ENCODE measurements around the gene CDK7. TPM values are rescaled to one million over a fixed set of nuclear protein-coding genes. Genes with fewer than 3 reads are reported as not detected.

CDK7 gene
- total and polyA plus RNA-seq, 11 donors, result 9.6 to 23.1 (median 14.5) TPM

DNA sequence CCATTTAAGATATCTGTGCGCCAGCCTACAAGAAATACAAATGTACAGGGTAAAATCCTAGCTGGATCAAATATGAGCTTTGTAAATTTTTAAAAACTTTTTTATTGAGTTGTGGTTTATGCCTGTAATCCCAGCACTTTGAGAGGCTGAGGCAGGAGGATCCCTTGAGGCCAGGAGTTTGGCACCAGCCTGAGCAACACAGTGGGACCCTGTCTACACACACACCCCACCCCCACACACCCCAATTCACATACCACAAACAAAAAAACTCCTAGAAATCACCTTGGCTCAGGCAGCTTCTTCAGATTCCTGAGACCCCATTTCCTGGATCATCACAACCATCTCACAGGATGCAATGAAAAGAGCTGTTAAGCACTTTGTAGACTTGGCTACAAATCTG is 46.4 kb downstream of the CDK7 start:
- ATAC-seq (no peak), DNase-seq (no peak)
- Histone ChIP-seq H3K36me3 (peaks cover 0 to 95% (median 59%) of the 10 kb centered on the region in 9 donors), H3K27me3 (no peaks in the 10 kb centered on the region), H3K4me3 (no peak overlapping the region), H3K27ac (no peak overlapping the region), H3K4me1 (peaks cover 0 to 3% (median 0%) of the 10 kb centered on the region in 12 donors), H3K9me3 (no peaks in the 10 kb centered on the region)
- TF ChIP-seq, protein P1, sequence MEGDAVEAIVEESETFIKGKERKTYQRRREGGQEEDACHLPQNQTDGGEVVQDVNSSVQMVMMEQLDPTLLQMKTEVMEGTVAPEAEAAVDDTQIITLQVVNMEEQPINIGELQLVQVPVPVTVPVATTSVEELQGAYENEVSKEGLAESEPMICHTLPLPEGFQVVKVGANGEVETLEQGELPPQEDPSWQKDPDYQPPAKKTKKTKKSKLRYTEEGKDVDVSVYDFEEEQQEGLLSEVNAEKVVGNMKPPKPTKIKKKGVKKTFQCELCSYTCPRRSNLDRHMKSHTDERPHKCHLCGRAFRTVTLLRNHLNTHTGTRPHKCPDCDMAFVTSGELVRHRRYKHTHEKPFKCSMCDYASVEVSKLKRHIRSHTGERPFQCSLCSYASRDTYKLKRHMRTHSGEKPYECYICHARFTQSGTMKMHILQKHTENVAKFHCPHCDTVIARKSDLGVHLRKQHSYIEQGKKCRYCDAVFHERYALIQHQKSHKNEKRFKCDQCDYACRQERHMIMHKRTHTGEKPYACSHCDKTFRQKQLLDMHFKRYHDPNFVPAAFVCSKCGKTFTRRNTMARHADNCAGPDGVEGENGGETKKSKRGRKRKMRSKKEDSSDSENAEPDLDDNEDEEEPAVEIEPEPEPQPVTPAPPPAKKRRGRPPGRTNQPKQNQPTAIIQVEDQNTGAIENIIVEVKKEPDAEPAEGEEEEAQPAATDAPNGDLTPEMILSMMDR (IDR thresholded peaks at IDR 0.05), result no peak
- TF ChIP-seq POLR2A (IDR thresholded peaks at IDR 0.05), result no peak
- WGBS, 4 donors, result 93 to 100% (median 98%) methylated on average over 1 of the region's 1 CpG
- intact Hi-C loops (cut with DNase I), result no loop called here

- H3K27ac ChIP-seq, result no peak overlapping the region
- TF ChIP-seq POLR2A (IDR thresholded peaks at IDR 0.05), result no peak
- TF ChIP-seq, protein P1 (IDR thresholded peaks at IDR 0.05), result no peak
- intact Hi-C loops (cut with DNase I), result no loop called here
- WGBS, 4 donors, result 92 to 97% (median 94%) methylated on average over 2 of the region's 2 CpGs
- no peaks in the 10 kb centered on the region for H3K27me3 ChIP-seq
- peaks cover 0 to 3% (median 0%) of the 10 kb centered on the region in 12 donors for H3K4me1 ChIP-seq
- H3K9me3 ChIP-seq, result no peaks in the 10 kb centered on the region
- DNase-seq, result no peak
- H3K36me3 ChIP-seq, result peaks cover 0 to 72% (median 38%) of the 10 kb centered on the region in 9 donors
- no peak for ATAC-seq
- H3K4me3 ChIP-seq, result no peak overlapping the region
Observed at GRCh38 chr5:69284203-69284602, 49.5 kb downstream of the CDK7 start.

GRCh38 chr5:69285448-69286116 is 50.9 kb downstream of the CDK7 start:
- no peak for DNase-seq
- 77 to 79% (median 78%) methylated on average over 5 of the region's 5 CpGs for WGBS, 4 donors
- intact Hi-C loops (cut with DNase I), result no loop called here
- H3K36me3 ChIP-seq, result peaks cover 0 to 62% (median 25%) of the 10 kb centered on the region in 9 donors
- no peak overlapping the region for H3K4me3 ChIP-seq
- no peaks in the 10 kb centered on the region for H3K4me1 ChIP-seq
- no peak overlapping the region for H3K27ac ChIP-seq
- no peak for ATAC-seq
- TF ChIP-seq, protein P1 (IDR thresholded peaks at IDR 0.05), result no peak
- TF ChIP-seq POLR2A (IDR thresholded peaks at IDR 0.05), result no peak
- H3K9me3 ChIP-seq, result no peaks in the 10 kb centered on the region
- no peaks in the 10 kb centered on the region for H3K27me3 ChIP-seq

DNA sequence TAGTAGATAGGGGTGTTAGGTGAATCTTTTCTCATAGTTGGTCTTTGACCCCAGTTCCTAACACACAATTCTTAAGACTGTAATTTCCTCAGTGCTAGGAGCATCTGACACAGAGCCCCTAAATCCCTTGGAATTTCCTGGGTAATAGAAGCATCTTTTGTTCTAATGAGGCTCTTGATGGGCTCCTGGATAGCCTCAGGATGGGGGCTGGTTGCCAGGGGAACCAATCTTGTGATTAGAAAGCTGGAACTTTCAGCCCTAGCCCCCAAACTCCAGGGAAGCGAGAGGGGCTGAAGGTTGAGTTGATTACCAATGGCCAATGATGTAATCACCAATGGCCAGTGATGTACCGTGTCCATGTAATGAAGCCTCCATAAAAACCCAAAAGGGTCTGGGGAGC is 53.4 kb downstream of the CDK7 start:
- peaks cover 0 to 58% (median 5%) of the 10 kb centered on the region in 9 donors for H3K36me3 ChIP-seq
- H3K4me3 ChIP-seq, result no peak overlapping the region
- WGBS, 4 donors, result 56 to 75% (median 71%) methylated on average over 2 of the region's 2 CpGs
- no peak for DNase-seq
- intact Hi-C loops (cut with DNase I), result no loop called here
- no peaks in the 10 kb centered on the region for H3K4me1 ChIP-seq
- no peaks in the 10 kb centered on the region for H3K27me3 ChIP-seq
- no peaks in the 10 kb centered on the region for H3K9me3 ChIP-seq
- no peak overlapping the region for H3K27ac ChIP-seq
- ATAC-seq, result no peak
- TF ChIP-seq POLR2A (IDR thresholded peaks at IDR 0.05), result no peak
- TF ChIP-seq, protein P1 (IDR thresholded peaks at IDR 0.05), result no peak
